Panc1 (cell line): ENCODE results near the gene PPP2R2B. TPM values are rescaled to one million over a fixed set of nuclear protein-coding genes. Genes with fewer than 3 reads are reported as not detected.

Experiments
- ATAC-seq: fragments of 200-7000 bp; cut with Tn5 transposase; 2 replicates; pipeline ENCODE4 v1.9.1; 2020; ENCODE audit warnings: mild to moderate bottlenecking, moderate library complexity
- BruUV-seq: library from RNA; stranded (reverse); fragments of 400-500 nt; replicated peaks from 2 replicates; lab custom pipeline; 2021; lab: Mats Ljungman, UMichigan
- CTCF ChIA-PET: fragments of 300-600 bp; sonication (Branson Sonifier 250); formaldehyde crosslinking; loops from one replicate; lab custom pipeline; 2022; ENCODE audit warnings: antibody characterized with exemption; lab: Charles Lee
- POLR2A ChIA-PET: fragments of 300-600 bp; sonication (Branson Sonifier 250); formaldehyde crosslinking; loops from one replicate; lab custom pipeline; 2022; ENCODE audit warnings: antibody characterized with exemption; lab: Charles Lee
- DNase-seq: peaks from one replicate; pipeline ENCODE4 v3.0.0-alpha.2; 2010; ENCODE audit warnings: low read depth, low spot score
- H3K27ac ChIP-seq: 2 replicates; pipeline ENCODE4 v1.5.1; 2011; ENCODE audit warnings: mild to moderate bottlenecking, low read length, inconsistent platforms
- H3K27me3 ChIP-seq: fragments of 200-500 bp; sonication (Bioruptor generic); 2 replicates; pipeline ENCODE4 v1.6.0; 2014; ENCODE audit warnings: low read length, inconsistent platforms; ENCODE audit not compliant: control insufficient read depth, insufficient read depth
- H3K36me3 ChIP-seq: fragments of 200-500 bp; sonication (Bioruptor generic); 2 replicates; pipeline ENCODE4 v1.5.1; 2014; ENCODE audit warnings: inconsistent platforms, mild to moderate bottlenecking, low read length, moderate library complexity; ENCODE audit not compliant: control insufficient read depth, insufficient read depth
- H3K4me1 ChIP-seq: 2 replicates; pipeline ENCODE4 v1.5.1; 2011; ENCODE audit warnings: inconsistent platforms, mild to moderate bottlenecking, low read length, moderate library complexity; ENCODE audit not compliant: control insufficient read depth, insufficient read depth
- H3K4me3 ChIP-seq, 2 experiments: 2 replicates each; pipeline ENCODE4 v1.5.1; 2011 to 2012; ENCODE audit warnings: low read depth in 2 of 2, low read length in 2 of 2, mild to moderate bottlenecking in 2 of 2, inconsistent platforms in 1 of 2, moderate library complexity in 1 of 2
- H3K9me3 ChIP-seq: fragments of 200-500 bp; sonication (Bioruptor generic); 2 replicates; pipeline ENCODE4 v1.5.1; 2014; ENCODE audit warnings: low read depth, mild to moderate bottlenecking, inconsistent platforms, low read length, moderate library complexity; ENCODE audit not compliant: control insufficient read depth, insufficient read depth
- POLR2AphosphoS5 ChIP-seq: IDR thresholded peaks from 2 replicates; pipeline ENCODE4 v1.6.1; 2012; ENCODE audit warnings: mild to moderate bottlenecking, low read depth, low read length, moderate library complexity
- SIN3A ChIP-seq: IDR thresholded peaks from 2 replicates; pipeline ENCODE4 v1.6.1; 2012; ENCODE audit warnings: low read depth, mild to moderate bottlenecking, low read length, moderate library complexity, borderline replicate concordance; ENCODE audit not compliant: insufficient read depth
- TCF7L2 ChIP-seq: IDR thresholded peaks from 2 replicates; pipeline ENCODE4 v1.6.1; 2011; ENCODE audit warnings: mild to moderate bottlenecking, low read depth, low read length, inconsistent platforms
- in situ Hi-C: cut with HindIII; loops from 2 replicates; pipeline ENCODE4 v1.10.0; 2016; ENCODE audit warnings: low sequenced_read_pairs, low pct_unique_long_range_greater_than_20kb
- intact Hi-C: fragments of 100-400 bp; cut with micrococcal nuclease; formaldehyde crosslinking; loops from one replicate; pipeline ENCODE4 v1.10.0; 2022; ENCODE audit not compliant: unreplicated experiment
- total RNA-seq: library from RNA; stranded (reverse); gene quantifications from one replicate; pipeline ENCODE4 v1.2.1, GENCODE V29; 2021; ENCODE audit not compliant: unreplicated experiment
- TF ChIP-seq, protein P1 (sequence below), 2 experiments: IDR thresholded peaks; 2 replicates each; pipeline ENCODE4 v1.6.1; 2011 to 2012; ENCODE audit warnings: low read depth in 2 of 2, control low read depth in 1 of 2, low read length in 1 of 2, mild to moderate bottlenecking in 1 of 2, moderate library complexity in 1 of 2; ENCODE audit not compliant: insufficient read depth in 1 of 2
- TF ChIP-seq, protein P2 (sequence below): fragments of 450-650 bp; IDR thresholded peaks from 2 replicates; pipeline ENCODE4 v1.5.1; 2017; ENCODE audit warnings: mild to moderate bottlenecking

PPP2R2B gene
- total RNA-seq, 1 experiment from 2014 or later = 8.8 TPM

DNA sequence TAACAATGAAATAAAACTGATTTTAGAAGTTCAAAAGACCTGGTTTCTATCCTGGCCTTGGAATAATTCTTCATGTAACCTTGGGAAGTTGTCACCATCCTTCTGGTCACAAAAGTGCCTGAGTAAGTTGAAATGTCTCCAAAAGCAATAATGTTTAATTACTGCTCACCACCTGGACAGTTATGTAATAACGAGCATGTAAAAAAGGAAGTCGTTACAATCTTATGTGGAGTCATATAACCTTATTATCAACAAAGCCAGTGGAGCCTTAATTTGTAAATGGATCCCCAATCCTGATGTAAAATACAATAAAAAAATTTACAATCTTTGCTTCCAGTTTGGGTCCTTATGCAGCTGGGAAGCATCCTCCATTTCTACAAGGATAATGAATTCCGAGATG, 298.3 kb downstream of the PPP2R2B start:
- ChIA-PET POLR2A (no interaction called here), CTCF (no interaction called here)
- no peak overlapping the region for H3K27ac ChIP-seq
- no peaks in the 10 kb centered on the region for H3K27me3 ChIP-seq
- H3K36me3 ChIP-seq = no peaks in the 10 kb centered on the region
- ATAC-seq (no peak), DNase-seq (no peak)
- no peaks in the 10 kb centered on the region for H3K9me3 ChIP-seq
- intact Hi-C loops (no loop called here), in situ Hi-C loops (no loop called here)
- no peak overlapping the region for H3K4me3 ChIP-seq
- no peaks in the 10 kb centered on the region for H3K4me1 ChIP-seq
- no TSS peak for BruUV-seq
- TF ChIP-seq TCF7L2 (no peak), POLR2AphosphoS5 (no peak), SIN3A (no peak)
- TF ChIP-seq, protein P1, sequence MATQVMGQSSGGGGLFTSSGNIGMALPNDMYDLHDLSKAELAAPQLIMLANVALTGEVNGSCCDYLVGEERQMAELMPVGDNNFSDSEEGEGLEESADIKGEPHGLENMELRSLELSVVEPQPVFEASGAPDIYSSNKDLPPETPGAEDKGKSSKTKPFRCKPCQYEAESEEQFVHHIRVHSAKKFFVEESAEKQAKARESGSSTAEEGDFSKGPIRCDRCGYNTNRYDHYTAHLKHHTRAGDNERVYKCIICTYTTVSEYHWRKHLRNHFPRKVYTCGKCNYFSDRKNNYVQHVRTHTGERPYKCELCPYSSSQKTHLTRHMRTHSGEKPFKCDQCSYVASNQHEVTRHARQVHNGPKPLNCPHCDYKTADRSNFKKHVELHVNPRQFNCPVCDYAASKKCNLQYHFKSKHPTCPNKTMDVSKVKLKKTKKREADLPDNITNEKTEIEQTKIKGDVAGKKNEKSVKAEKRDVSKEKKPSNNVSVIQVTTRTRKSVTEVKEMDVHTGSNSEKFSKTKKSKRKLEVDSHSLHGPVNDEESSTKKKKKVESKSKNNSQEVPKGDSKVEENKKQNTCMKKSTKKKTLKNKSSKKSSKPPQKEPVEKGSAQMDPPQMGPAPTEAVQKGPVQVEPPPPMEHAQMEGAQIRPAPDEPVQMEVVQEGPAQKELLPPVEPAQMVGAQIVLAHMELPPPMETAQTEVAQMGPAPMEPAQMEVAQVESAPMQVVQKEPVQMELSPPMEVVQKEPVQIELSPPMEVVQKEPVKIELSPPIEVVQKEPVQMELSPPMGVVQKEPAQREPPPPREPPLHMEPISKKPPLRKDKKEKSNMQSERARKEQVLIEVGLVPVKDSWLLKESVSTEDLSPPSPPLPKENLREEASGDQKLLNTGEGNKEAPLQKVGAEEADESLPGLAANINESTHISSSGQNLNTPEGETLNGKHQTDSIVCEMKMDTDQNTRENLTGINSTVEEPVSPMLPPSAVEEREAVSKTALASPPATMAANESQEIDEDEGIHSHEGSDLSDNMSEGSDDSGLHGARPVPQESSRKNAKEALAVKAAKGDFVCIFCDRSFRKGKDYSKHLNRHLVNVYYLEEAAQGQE (IDR thresholded peaks at IDR 0.05; ENCODE audit: insufficient read depth in 1 of 2, low read depth in 2 of 2, low read length in 1 of 2) = no peak
- TF ChIP-seq, protein P2, sequence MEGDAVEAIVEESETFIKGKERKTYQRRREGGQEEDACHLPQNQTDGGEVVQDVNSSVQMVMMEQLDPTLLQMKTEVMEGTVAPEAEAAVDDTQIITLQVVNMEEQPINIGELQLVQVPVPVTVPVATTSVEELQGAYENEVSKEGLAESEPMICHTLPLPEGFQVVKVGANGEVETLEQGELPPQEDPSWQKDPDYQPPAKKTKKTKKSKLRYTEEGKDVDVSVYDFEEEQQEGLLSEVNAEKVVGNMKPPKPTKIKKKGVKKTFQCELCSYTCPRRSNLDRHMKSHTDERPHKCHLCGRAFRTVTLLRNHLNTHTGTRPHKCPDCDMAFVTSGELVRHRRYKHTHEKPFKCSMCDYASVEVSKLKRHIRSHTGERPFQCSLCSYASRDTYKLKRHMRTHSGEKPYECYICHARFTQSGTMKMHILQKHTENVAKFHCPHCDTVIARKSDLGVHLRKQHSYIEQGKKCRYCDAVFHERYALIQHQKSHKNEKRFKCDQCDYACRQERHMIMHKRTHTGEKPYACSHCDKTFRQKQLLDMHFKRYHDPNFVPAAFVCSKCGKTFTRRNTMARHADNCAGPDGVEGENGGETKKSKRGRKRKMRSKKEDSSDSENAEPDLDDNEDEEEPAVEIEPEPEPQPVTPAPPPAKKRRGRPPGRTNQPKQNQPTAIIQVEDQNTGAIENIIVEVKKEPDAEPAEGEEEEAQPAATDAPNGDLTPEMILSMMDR = no peak

DNA sequence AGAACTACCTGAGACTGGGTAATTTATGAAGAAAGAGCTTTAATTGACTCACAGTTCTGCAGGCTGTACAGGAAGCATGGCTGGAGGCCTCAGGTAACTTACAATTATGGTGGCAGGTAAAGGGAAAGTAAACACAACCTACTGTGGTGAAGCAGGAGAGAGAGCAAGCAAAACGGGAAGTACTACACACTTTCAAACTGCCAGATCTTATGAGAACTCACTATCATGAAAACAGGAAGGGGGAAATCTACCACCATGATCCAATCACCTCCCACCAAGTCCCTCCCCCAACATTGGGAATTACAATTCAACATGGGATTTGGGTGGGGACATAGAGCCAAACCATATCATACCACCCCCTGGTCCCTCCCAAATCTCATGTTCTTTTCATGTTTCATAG, 303.8 kb downstream of the PPP2R2B start:
- no peak for ATAC-seq
- Histone ChIP-seq H3K4me1 (no peaks in the 10 kb centered on the region), H3K27ac (no peak overlapping the region), H3K27me3 (no peaks in the 10 kb centered on the region), H3K4me3 (no peak overlapping the region), H3K36me3 (no peaks in the 10 kb centered on the region), H3K9me3 (no peaks in the 10 kb centered on the region)
- TF ChIP-seq POLR2AphosphoS5 (no peak), TCF7L2 (no peak), SIN3A (no peak)
- TF ChIP-seq, protein P2 = no peak
- TF ChIP-seq, protein P1 (IDR thresholded peaks at IDR 0.05; ENCODE audit: insufficient read depth in 1 of 2, low read depth in 2 of 2, low read length in 1 of 2) = no peak
- ChIA-PET POLR2A (no interaction called here), CTCF (no interaction called here)
- no peak for DNase-seq
- BruUV-seq = no TSS peak
- in situ Hi-C loops (no loop called here), intact Hi-C loops (no loop called here)
